Activated naive CD4-positive, alpha-beta T cell treated with anti-CD3 and anti-CD28 coated beads for 36 hours (primary cell): ENCODE data around the gene DIDO1. TPM values are rescaled to one million over a fixed set of nuclear protein-coding genes. Genes with fewer than 3 reads are reported as not detected.
A peak's percentile ranks its signal among the peaks of the same experiment; 100 is the strongest.

Experiments used
- CTCF ChIA-PET: fragments of 350-600 bp; sonication (Branson Sonifier 250); formaldehyde crosslinking; loops from one replicate; lab custom pipeline; 2021; ENCODE audit warnings: antibody characterized with exemption; lab: Charles Lee
- DNase-seq: peaks from one replicate; pipeline ENCODE4 v3.0.0-alpha.2; 2020
- H3K27ac Mint-ChIP-seq: one replicate; pipeline ENCODE4 v1.8.0; 2021; ENCODE audit warnings: mild to moderate bottlenecking, mixed read lengths
- H3K27me3 Mint-ChIP-seq: one replicate; pipeline ENCODE4 v1.8.0; 2021; ENCODE audit warnings: low read depth, mixed read lengths
- H3K36me3 Mint-ChIP-seq: one replicate; pipeline ENCODE4 v1.8.0; 2021; ENCODE audit warnings: low read depth, mixed read lengths
- H3K4me1 Mint-ChIP-seq: one replicate; pipeline ENCODE4 v1.8.0; 2021; ENCODE audit warnings: low read depth, mixed read lengths
- H3K4me3 Mint-ChIP-seq: one replicate; pipeline ENCODE4 v1.8.0; 2021; ENCODE audit warnings: mild to moderate bottlenecking, moderate library complexity, mixed read lengths
- H3K9me3 Mint-ChIP-seq: one replicate; pipeline ENCODE4 v1.8.0; 2021; ENCODE audit warnings: mixed read lengths
- intact Hi-C: fragments of 100-400 bp; cut with micrococcal nuclease; formaldehyde crosslinking; loops from one replicate; pipeline ENCODE4 v1.15.1; 2023
- total RNA-seq, 2 experiments: library from RNA; stranded (reverse); gene quantifications; one replicate each; pipeline ENCODE4 v1.2.3, GENCODE V29; 2021

DIDO1 gene
- total RNA-seq, 2 experiments from 2014 or later = 49.5 to 50.3 TPM

DNA sequence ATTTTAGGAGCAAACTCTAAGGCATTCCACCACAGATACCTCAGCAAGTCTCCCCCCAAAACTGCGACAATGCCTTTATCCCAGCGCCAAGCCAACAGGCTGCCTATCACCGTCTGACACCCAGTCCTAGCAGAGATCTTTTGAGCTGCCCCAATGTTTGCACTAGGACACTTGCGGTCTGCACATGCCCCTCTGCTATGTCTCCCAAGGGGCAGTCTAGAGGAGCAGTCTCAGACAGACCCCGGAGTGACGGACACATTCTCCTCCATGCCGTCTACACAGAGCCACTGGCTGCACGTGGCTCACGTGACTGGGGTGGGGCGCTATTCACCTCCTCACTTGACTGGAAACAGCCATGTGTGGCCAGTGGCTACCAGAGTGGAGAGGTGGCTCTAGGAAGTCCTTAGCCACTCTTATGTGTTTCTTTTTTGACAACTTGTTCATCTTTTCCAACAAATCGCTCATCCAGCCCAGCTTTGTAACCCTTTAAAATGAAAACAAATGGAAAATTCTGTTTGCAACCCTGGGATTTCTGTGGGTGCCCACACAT lies 16.0 kb downstream of the DIDO1 start:
- CTCF ChIA-PET = no interaction called here
- Mint-ChIP-seq H3K4me1 (peaks cover 16% of the 10 kb centered on the region), H3K9me3 (no peaks in the 10 kb centered on the region), H3K27me3 (no peaks in the 10 kb centered on the region), H3K27ac (peak overlapping the region; percentile 46), H3K4me3 (no peak overlapping the region), H3K36me3 (peaks cover 46% of the 10 kb centered on the region)
- DNase-seq = no peak
- intact Hi-C loops = no loop called here

DNA sequence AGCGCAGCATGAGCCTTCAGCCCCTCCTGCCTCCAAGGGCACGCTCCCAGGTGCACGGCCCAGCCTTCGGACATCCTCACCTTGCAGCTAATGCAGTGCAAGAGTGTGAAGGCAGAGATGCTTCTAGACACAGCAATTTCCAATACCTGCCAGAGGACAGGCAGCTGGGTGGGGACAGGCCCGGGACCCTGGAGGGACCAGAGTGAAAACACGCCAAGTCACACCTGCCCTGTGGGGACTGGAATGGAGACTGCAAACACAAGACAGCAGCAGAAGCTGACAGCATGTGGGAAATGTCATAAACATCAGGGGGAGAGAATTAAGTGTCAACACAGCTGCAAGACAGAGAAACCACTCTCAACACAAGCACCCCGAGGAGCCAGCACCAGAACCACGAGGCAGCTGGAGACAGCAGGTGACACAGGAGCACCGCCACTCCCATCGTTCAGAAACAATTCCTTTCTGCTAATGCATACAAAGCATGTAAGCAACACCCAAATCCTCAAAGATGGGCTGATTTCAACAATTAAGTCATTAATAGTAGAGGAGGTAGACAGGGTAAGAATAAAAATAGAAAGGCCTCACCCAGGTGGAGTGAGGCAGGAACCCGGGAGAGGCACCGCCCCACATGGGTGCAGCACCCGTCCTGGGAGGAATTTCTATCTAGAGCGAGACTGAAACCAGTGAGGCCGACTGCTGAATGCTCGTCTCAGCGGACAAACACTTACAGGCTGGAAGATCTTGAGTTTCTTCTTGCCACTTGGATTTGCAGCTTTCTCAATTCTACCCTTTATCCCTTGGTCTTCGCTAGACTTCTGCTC lies 17.1 kb downstream of the DIDO1 start:
- DNase-seq = no peak
- intact Hi-C loops = no loop called here
- CTCF ChIA-PET = interaction anchor here (1.9 to 2.8 kb wide), 3 partner anchors 8 to 26 kb away, joined by 10 to 34 read pairs (median 10); no protein-coding TSS in a partner anchor
- H3K4me3 Mint-ChIP-seq = no peak overlapping the region
- peaks cover 53% of the 10 kb centered on the region for H3K36me3 Mint-ChIP-seq
- H3K27ac Mint-ChIP-seq = peak overlapping the region; percentile 21
- no peaks in the 10 kb centered on the region for H3K9me3 Mint-ChIP-seq
- peaks cover 6% of the 10 kb centered on the region for H3K4me1 Mint-ChIP-seq
- H3K27me3 Mint-ChIP-seq = no peaks in the 10 kb centered on the region

DNA sequence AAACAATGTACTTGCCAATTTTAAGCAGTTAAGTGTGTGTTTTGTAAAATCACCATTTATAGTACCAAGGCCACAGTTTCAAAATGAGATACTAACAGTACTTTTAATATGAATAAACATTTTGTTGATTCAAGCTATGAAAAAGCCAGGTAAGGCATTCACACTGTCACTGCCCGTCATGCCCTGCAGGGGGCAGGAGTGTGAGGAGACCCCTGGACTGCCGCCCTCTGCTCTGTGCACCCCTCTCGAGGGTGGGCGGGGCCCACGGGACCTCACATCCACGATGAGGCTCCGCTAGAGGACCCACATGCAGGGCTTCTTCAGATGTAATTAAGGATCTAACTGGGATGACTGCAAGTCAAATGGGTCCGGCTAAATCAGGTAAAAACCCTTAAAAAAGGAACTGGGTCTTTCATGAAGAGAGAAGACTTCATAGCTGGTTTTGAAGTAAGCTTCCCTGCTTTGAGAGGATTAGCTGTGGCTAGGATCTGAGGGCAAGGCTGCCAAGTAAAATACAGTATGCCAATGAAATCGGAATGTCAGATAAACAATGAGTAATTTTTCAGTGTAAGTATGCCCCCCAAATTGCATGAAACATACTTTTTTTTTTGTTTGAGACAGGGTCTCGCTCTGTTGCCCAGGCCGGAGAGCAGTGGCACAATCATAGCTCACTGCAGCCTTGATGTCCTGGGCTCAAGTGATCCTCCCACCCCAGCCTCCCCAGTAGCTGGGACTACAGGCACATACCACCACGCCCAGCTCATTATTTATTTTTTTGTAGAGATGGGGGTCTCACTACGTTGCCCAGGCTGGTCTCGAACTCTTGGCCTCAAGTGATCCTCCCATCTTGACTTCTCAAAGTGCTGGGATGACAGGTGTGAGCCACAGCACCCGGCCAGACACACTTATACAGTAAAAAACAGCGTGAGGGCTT lies 18.7 kb downstream of the DIDO1 start:
- intact Hi-C loops = no loop called here
- H3K27ac Mint-ChIP-seq = peak overlapping the region; percentile 30
- peak; percentile 38 for DNase-seq
- no peaks in the 10 kb centered on the region for H3K9me3 Mint-ChIP-seq
- peaks cover 2% of the 10 kb centered on the region for H3K4me1 Mint-ChIP-seq
- peaks cover 55% of the 10 kb centered on the region for H3K36me3 Mint-ChIP-seq
- no peaks in the 10 kb centered on the region for H3K27me3 Mint-ChIP-seq
- CTCF ChIA-PET = interaction anchor here (0.6 to 2.8 kb wide), 16 partner anchors 9 to 193 kb away, joined by 3 to 34 read pairs (median 4); partner anchors contain the start of gene DIDO1
- H3K4me3 Mint-ChIP-seq = no peak overlapping the region

DNA sequence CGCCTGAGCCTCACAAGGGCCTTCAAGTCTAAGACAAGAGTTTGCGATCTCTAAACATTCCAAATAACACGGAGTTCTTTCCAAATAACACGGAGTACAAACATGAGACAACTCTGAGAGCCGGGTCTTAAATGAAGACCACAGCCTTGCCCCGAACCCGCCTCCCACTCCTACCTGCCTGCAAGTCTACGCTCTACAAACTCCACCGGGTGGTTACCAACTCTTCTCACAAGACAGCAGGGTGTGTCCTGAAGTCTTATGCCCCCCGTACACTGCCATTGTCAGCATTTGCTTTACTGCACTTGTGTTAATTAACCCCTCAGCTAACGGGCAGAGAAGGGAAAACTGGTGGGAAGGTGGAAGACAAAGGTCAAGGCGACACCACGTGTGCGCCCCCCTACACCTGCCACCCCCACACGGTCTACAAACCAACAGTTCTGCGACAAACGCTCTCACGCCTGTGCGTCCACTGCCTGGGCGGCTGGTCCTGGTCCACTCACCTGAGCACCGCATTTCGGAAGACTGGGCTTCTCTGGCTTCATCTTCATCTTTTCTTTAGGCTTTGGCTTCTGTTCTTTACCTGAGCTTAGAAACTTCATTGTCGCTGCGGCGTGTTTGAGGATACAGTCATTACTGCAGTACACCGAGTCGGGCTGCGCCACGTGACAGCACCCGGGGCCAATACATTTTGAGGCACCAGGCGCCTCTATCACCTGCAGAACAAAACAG lies 19.5 kb downstream of the DIDO1 start:
- Mint-ChIP-seq H3K27ac (no peak overlapping the region), H3K4me1 (peaks cover 2% of the 10 kb centered on the region), H3K9me3 (no peaks in the 10 kb centered on the region), H3K27me3 (no peaks in the 10 kb centered on the region), H3K4me3 (no peak overlapping the region), H3K36me3 (peaks cover 60% of the 10 kb centered on the region)
- CTCF ChIA-PET = interaction anchor here (0.6 to 2.8 kb wide), 12 partner anchors 8 to 44 kb away, joined by 3 to 34 read pairs (median 6); partner anchors contain the start of gene DIDO1
- no peak for DNase-seq
- intact Hi-C loops = no loop called here

DNA sequence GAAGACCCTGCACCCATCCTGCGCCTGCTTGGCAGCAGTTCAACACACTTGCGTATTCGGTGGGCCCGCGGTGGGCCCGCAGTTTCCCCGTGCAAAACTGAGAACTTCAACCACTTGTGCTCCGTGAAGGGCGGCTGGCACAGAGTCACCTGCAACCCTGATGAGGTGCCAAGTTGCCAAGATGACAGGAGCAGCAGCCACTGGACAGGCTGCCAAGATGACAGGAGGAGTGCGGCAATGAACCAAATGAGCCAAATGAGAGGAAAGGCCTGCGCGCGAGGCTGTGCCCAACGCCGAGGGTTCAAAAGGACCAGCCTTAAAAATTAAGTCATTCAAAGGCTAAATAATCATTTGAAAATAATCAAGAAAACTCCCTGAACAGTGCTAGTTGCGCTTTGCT lies 20.1 kb downstream of the DIDO1 start:
- H3K27me3 Mint-ChIP-seq = no peaks in the 10 kb centered on the region
- H3K4me1 Mint-ChIP-seq = peaks cover 3% of the 10 kb centered on the region
- H3K4me3 Mint-ChIP-seq = no peak overlapping the region
- CTCF ChIA-PET = interaction anchor here (2.0 kb wide), 1 partner anchor 13 kb away, joined by 6 read pairs; no protein-coding TSS in a partner anchor
- DNase-seq = no peak
- intact Hi-C loops = no loop called here
- peaks cover 58% of the 10 kb centered on the region for H3K36me3 Mint-ChIP-seq
- no peaks in the 10 kb centered on the region for H3K9me3 Mint-ChIP-seq
- no peak overlapping the region for H3K27ac Mint-ChIP-seq

DNA sequence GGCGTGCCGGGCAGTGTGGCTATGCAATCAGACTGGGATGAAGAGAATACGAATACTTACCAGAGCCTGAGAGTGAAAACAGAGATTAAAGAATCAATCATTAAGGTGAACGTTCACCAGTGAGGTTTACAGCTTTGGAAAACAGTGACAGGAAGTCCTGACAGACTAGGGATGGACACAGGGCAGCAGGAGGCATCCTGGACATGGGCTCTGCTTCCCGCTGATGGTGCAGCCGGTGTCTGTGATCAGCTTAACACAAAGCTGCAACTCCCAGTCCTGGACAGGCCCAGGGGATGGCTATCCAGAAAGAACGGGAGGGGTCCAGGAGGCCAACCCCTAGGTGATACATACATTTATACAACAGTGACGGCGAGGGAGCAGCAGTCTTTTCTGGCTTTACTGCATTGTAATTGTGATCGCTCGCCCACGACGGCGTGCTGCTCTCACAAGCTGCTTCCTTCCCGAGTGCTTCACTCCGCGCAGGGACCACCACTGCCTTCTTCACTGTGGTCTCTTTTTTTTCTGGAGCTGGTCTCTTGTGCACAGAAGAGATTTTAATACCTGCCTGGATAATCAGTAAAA lies 20.7 kb downstream of the DIDO1 start:
- H3K4me1 Mint-ChIP-seq = peaks cover 6% of the 10 kb centered on the region
- CTCF ChIA-PET = no interaction called here
- no peak overlapping the region for H3K4me3 Mint-ChIP-seq
- no peak for DNase-seq
- intact Hi-C loops = no loop called here
- H3K27ac Mint-ChIP-seq = no peak overlapping the region
- peaks cover 54% of the 10 kb centered on the region for H3K36me3 Mint-ChIP-seq
- H3K27me3 Mint-ChIP-seq = no peaks in the 10 kb centered on the region
- H3K9me3 Mint-ChIP-seq = no peaks in the 10 kb centered on the region

DNA sequence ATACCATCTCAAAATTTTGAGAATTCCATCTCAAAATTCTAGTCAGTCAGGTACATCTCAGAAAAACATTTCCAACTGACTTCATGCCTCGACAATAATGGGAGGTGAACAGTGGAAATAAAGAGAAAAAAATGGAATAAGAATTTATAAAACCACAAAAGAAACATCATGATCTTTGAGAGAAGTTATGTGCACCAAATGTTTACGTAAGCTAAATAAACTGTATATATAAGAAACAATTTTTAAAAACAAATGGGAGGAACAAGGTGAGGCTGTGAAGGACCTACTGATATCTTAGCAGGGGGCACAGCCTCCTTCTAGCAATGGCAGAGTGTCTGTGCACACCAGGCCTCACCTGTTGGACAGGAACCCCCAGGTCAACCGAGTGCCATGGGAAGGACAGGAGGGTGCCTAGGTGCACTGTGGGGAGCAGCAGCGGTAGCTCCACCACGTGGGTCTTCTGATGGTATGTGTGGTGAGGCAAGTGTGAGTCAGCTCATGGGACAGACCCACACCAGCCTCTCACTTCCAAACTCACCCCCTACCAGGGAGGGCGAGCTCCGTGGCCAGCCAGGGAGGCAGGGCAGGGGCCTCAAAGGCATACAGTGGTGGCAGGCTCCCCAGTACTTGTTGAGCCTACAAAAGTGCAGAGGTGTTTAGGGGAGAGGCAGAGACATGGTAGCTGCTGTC lies 23.2 kb downstream of the DIDO1 start:
- Mint-ChIP-seq H3K36me3 (peaks cover 40% of the 10 kb centered on the region), H3K9me3 (no peaks in the 10 kb centered on the region), H3K27ac (peak overlapping the region; percentile 63), H3K27me3 (no peaks in the 10 kb centered on the region), H3K4me1 (peaks cover 31% of the 10 kb centered on the region), H3K4me3 (no peak overlapping the region)
- intact Hi-C loops = no loop called here
- DNase-seq = no peak
- CTCF ChIA-PET = interaction anchor here (1.2 to 4.9 kb wide), 3 partner anchors 10 to 30 kb away, joined by 3 to 25 read pairs (median 4); no protein-coding TSS in a partner anchor

DNA sequence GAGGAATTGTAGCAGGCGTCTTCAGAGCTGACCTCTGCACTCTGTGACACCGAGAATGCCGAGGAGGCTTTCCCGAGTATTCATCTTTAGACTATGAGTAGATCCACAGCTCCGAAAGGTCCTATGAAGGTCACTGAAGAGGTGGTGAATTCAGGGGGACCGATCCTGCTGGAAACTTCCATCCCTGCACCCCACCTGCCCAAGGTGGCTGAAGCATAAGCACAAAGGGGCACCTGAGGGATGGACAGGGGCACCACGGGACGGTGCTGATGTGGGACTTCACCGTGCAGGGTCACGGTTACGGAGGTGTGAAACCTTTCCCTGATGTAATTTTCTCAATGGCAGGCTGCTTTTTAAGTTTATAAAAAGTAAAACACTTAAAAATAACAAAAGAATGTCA lies 24.4 kb downstream of the DIDO1 start:
- Mint-ChIP-seq H3K4me1 (peaks cover 29% of the 10 kb centered on the region), H3K4me3 (no peak overlapping the region), H3K27me3 (no peaks in the 10 kb centered on the region), H3K36me3 (peaks cover 31% of the 10 kb centered on the region), H3K27ac (peak overlapping the region; percentile 46), H3K9me3 (no peaks in the 10 kb centered on the region)
- CTCF ChIA-PET = interaction anchor here (0.7 to 4.9 kb wide), 11 partner anchors 8 to 204 kb away, joined by 3 to 27 read pairs (median 3); no protein-coding TSS in a partner anchor
- DNase-seq = no peak
- intact Hi-C loops = no loop called here

DNA sequence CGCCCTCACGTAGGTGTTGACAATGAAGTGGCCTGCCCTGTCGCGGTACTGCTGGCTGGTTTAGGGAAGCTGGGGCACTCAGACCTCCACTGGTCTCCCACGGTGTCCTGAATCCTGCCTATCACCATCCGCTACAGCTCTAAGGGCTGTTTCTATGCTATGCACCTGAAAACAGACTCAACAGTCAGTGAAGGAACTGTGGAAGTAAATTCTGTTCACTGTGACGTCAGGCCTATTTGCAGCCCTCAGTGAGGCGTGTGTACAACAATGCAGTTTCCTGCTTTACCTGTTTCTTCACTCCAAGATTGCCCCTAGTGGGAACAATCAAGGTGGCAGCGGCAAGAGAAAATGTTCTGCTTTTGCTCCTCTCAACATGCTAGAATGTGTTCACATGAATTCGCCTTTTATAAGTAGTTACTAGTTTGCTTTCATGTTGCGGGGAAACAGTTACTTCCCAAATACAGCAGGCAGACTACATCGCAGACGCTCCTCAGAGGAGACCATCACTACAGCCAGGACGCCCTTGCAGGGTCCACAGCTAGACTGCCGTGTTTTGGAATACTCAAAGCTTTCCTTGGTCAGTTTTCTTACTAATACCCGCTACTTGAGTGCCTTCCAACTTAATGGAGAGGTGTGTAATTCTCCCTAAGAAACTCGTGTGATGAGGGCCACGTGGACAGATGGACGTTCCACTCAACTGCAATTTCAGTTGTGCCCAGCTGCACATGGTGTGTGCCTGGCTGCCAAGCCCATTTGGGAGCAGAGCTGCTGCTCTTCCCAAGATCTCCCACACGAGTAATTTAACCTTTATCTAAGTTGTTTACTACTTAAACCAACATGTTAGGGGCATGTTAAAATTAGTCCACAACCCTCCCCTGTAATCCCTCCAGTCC lies 25.4 kb downstream of the DIDO1 start:
- Mint-ChIP-seq H3K9me3 (no peaks in the 10 kb centered on the region), H3K27ac (peak overlapping the region; percentile 46), H3K4me3 (peak overlapping the region; percentile 9), H3K36me3 (peaks cover 23% of the 10 kb centered on the region), H3K4me1 (peaks cover 29% of the 10 kb centered on the region), H3K27me3 (no peaks in the 10 kb centered on the region)
- CTCF ChIA-PET = interaction anchor here (0.7 to 4.9 kb wide), 16 partner anchors 7 to 205 kb away, joined by 3 to 27 read pairs (median 4); no protein-coding TSS in a partner anchor
- DNase-seq = peak; percentile 24
- intact Hi-C loops = loop anchor here (1.0 kb wide), 3 partner anchors 20 to 107 kb away; no protein-coding TSS in a partner anchor
